Measurements from ENCODE around the gene HOXD12. TPM values are rescaled to one million over a fixed set of nuclear protein-coding genes. Genes with fewer than 3 reads are reported as not detected.

The HOXD12 gene
- total and polyA plus RNA-seq, 9 donors = not detected

DNA sequence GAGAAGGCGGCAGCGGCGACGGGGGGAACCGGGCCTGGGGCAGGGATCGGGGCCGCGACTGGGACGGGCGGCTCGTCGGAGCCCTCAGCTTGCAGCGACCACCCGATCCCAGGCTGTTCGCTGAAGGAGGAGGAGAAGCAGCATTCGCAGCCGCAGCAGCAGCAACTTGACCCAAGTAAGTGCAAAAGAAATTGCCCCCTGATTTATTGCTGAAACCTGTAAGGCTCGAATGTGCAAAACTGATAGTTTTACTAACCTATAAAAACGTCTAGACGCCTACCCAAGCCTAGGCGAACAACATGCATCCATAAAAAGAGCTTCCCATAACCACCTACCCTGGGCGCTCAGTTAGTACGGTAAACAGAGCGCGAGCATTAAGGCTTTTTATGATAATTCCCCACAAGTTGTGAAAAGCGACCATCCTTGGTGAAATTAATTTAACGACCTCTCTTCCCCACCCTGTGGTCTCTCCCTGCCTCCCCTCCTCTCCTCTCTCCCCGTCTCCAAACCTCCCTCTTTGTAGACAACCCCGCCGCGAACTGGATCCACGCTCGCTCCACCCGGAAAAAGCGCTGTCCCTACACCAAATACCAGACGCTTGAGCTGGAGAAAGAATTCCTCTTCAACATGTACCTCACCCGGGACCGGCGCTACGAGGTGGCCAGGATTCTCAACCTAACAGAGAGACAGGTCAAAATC is 24.0 kb downstream of the HOXD12 start:
- 5 to 8% (median 6%) methylated on average over 40 of the region's 40 CpGs for WGBS, 3 donors
- Histone ChIP-seq H3K27me3 (no peaks in the 10 kb centered on the region), H3K27ac (peak overlapping the region; percentile 87 to 92), H3K4me3 (peak overlapping the region; percentile 76), H3K9me3 (no peaks in the 10 kb centered on the region), H3K36me3 (no peaks in the 10 kb centered on the region), H3K4me1 (ENCODE audit: insufficient read depth) (peaks cover 2% of the 10 kb centered on the region)
- intact Hi-C loops (cut with DNase I) = loop anchor here in 1 of 4 donors (5.0 to 10.0 kb wide), 2 partner anchors 691 to 1089 kb away; partner anchors contain the start of gene HNRNPA3
- no peak for TF ChIP-seq EP300 (IDR thresholded peaks at IDR 0.05)
- no peak for TF ChIP-seq CTCF (IDR thresholded peaks at IDR 0.05)
- TF ChIP-seq POLR2A (IDR thresholded peaks at IDR 0.05) = no peak
- DNase-seq = no peak

GRCh38 chr2:176124110-176124946 is 24.7 kb downstream of the HOXD12 start:
- TF ChIP-seq EP300 (IDR thresholded peaks at IDR 0.05) = no peak
- no peak for TF ChIP-seq POLR2A (IDR thresholded peaks at IDR 0.05)
- no peak for TF ChIP-seq CTCF (IDR thresholded peaks at IDR 0.05)
- peak overlapping the region; percentile 76 for H3K4me3 ChIP-seq

DNA sequence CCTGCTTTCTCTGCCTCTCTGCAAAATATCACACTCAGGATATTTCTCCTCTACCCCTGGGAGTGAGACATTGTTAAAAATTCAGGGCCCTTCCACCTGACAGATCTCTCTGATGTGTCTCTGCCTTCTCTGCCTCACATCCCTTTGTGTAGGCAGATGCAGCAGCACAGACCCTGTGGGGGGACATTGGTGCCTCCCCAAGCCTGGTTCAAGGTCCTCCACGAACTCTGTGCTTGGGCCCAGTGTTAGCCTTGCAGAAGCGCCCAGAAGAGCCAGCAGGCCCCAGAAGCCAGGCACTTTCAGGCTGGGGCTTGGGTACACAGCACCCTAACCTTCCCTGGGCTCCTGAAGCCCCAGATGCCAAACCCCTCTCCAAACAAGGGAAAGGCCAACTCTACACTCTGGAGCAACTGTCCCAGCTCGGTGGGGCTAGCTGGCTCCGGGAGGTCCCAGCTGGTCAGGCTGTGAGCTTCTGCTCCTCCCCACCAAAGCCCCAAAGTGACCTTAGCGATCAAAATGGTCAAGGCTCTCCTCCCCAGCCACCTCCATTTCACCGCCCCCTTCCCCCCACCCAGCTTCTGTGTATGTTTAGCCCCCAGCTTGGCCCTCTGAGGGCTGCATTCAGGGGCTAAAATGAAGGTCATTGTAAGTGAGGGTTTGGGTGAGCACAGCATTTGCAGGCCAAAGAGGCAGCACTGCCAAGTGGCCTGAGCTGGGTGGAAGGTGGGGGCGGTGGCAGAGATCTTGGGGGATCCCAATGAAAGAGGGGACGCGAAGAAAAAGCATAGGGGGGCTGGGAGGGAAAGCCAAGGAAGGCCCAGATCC is 25.6 kb downstream of the HOXD12 start:
- peak overlapping the region; percentile 76 for H3K4me3 ChIP-seq
- H3K27ac ChIP-seq = peak overlapping the region in 1 of 2 donors; percentile 8
- H3K27me3 ChIP-seq = no peaks in the 10 kb centered on the region
- whole genome bisulfite sequencing, 3 donors = 73 to 85% (median 80%) methylated on average over 8 to 9 of the region's 9 CpGs
- peaks cover 2% of the 10 kb centered on the region for H3K4me1 ChIP-seq (ENCODE audit: insufficient read depth)
- H3K36me3 ChIP-seq = no peaks in the 10 kb centered on the region
- intact Hi-C loops (cut with DNase I) = loop anchor here (5.0 to 10.0 kb wide), 6 partner anchors 427 to 1087 kb away; partner anchors contain the start of gene HNRNPA3 (in 1 of the 4)
- no peak for TF ChIP-seq POLR2A (IDR thresholded peaks at IDR 0.05)
- no peak for TF ChIP-seq CTCF (IDR thresholded peaks at IDR 0.05)
- no peak for TF ChIP-seq EP300 (IDR thresholded peaks at IDR 0.05)
- H3K9me3 ChIP-seq = no peaks in the 10 kb centered on the region
- DNase-seq = peak in 1 of 5 donors; percentile 15

More at GRCh38 chr2:176124110-176124946, 24.7 kb downstream of the HOXD12 start:
- peak in 1 of 5 donors; percentile 28 for DNase-seq
- H3K36me3 ChIP-seq = no peaks in the 10 kb centered on the region
- no peaks in the 10 kb centered on the region for H3K9me3 ChIP-seq
- peak overlapping the region; percentile 9 to 87 for H3K27ac ChIP-seq
- WGBS, 3 donors = 49 to 59% (median 57%) methylated on average over 29 to 34 of the region's 34 CpGs
- intact Hi-C loops (cut with DNase I) = loop anchor here in 1 of 4 donors (5.0 to 10.0 kb wide), 2 partner anchors 690 to 1088 kb away; partner anchors contain the start of gene HNRNPA3
- peaks cover 2% of the 10 kb centered on the region for H3K4me1 ChIP-seq (ENCODE audit: insufficient read depth)
- H3K27me3 ChIP-seq = no peaks in the 10 kb centered on the region

GRCh38 chr2:176125772-176126054 is 26.1 kb downstream of the HOXD12 start:
- H3K27me3 ChIP-seq = no peaks in the 10 kb centered on the region
- intact Hi-C loops (cut with DNase I) = loop anchor here (5.0 to 10.0 kb wide), 5 partner anchors 427 to 1037 kb away; no protein-coding TSS in a partner anchor

More at GRCh38 chr2:176125772-176126054, 26.1 kb downstream of the HOXD12 start:
- no peak overlapping the region for H3K4me3 ChIP-seq
- no peaks in the 10 kb centered on the region for H3K9me3 ChIP-seq
- TF ChIP-seq CTCF (IDR thresholded peaks at IDR 0.05) (no peak), EP300 (IDR thresholded peaks at IDR 0.05) (no peak), POLR2A (IDR thresholded peaks at IDR 0.05) (no peak)
- WGBS, 3 donors = 68 to 83% (median 82%) methylated on average over 6 of the region's 6 CpGs
- H3K4me1 ChIP-seq (ENCODE audit: insufficient read depth) = peaks cover 2% of the 10 kb centered on the region
- no peaks in the 10 kb centered on the region for H3K36me3 ChIP-seq
- peak overlapping the region in 1 of 2 donors; percentile 8 for H3K27ac ChIP-seq
- DNase-seq = peak in 1 of 5 donors; percentile 15

Measured in ovary (tissue), 9 donors.